Heart left ventricle (tissue), 16 donors: ENCODE measurements around the gene SLC26A11. TPM values are rescaled to one million over a fixed set of nuclear protein-coding genes. Genes with fewer than 3 reads are reported as not detected.

Experiments
- ATAC-seq, 4 donors: fragments of 200-7000 bp; cut with Tn5 transposase; one replicate each; pipeline ENCODE4 v1.9.1; 2020 to 2022; ENCODE audit warnings: moderate library complexity in 4 of 4, mild to moderate bottlenecking in 3 of 4, moderate number of reproducible peaks in 1 of 4
- DNase-seq, 5 donors: peaks; one replicate each; pipeline ENCODE4 v3.0.0-alpha.2; 2020
- H3K27ac ChIP-seq, 12 donors: fragments of 200-600 bp; sonication (generic) in 4 of 12; one replicate each; pipeline versions ENCODE4 v1.5.0 to v1.8.0; 2016 to 2022; ENCODE audit warnings: mild to moderate bottlenecking in 2 of 12
- H3K27me3 ChIP-seq, 9 donors: fragments of 200-600 bp; sonication (generic) in 2 of 9; one replicate each; pipeline versions ENCODE4 v1.5.1 to v1.8.0; 2016 to 2022; ENCODE audit warnings: mild to moderate bottlenecking in 3 of 9
- H3K36me3 ChIP-seq, 9 donors: fragments of 200-600 bp; sonication (generic) in 2 of 9; one replicate each; pipeline versions ENCODE4 v1.5.0 to v1.8.0; 2018 to 2022; ENCODE audit warnings: mild to moderate bottlenecking in 2 of 9
- H3K4me1 ChIP-seq, 12 donors: fragments of 200-600 bp; sonication (generic) in 4 of 12; one replicate each; pipeline versions ENCODE4 v1.5.0 to v1.8.0; 2016 to 2022; ENCODE audit warnings: mild to moderate bottlenecking in 3 of 12
- H3K4me3 ChIP-seq, 12 donors: fragments of 200-600 bp; sonication (generic) in 4 of 12; one replicate each; pipeline versions ENCODE4 v1.5.0 to v1.8.0; 2017 to 2022; ENCODE audit warnings: mild to moderate bottlenecking in 9 of 12, moderate library complexity in 4 of 12
- H3K9me3 ChIP-seq, 12 donors: fragments of 200-600 bp; sonication (generic) in 4 of 12; one replicate each; pipeline versions ENCODE4 v1.5.0 to v1.8.0; 2016 to 2022; ENCODE audit warnings: mild to moderate bottlenecking in 1 of 12
- CTCF ChIP-seq, 12 donors: fragments of 200-600 bp; sonication (generic) in 4 of 12; IDR thresholded peaks; one replicate each; pipeline versions ENCODE4 v1.5.0 to v1.8.0; 2018 to 2022; ENCODE audit warnings: antibody characterized with exemption in 12 of 12, mild to moderate bottlenecking in 5 of 12
- POLR2A ChIP-seq, 2 donors: fragments of 450-650 bp; IDR thresholded peaks; one replicate each; pipeline ENCODE4 v1.6.1; 2017; ENCODE audit warnings: antibody characterized with exemption in 2 of 2, mild to moderate bottlenecking in 2 of 2, moderate library complexity in 2 of 2
- WGBS, 4 donors: extraction: QIAGEN DNeasy Blood & Tissue Kit in 2 of 4; methylation state at CpG; one replicate each; pipeline versions ENCODE4 v1.1.5 to v1.1.7; 2013 to 2018; 5-methylcytosine and 5-hydroxymethylcytosine counted together
- intact Hi-C, 10 donors: fragments of 100-400 bp; cut with DNase I; formaldehyde crosslinking; loops; one replicate each; pipeline versions ENCODE4 v1.11.1 to v1.14.2; 2022
- polyA plus RNA-seq, 2 donors: library from polyadenylated mRNA; stranded (reverse); fragments of 200-250 nt; gene quantifications; one replicate each; pipeline ENCODE4 v1.2.3, GENCODE V29; 2013
- total RNA-seq, 9 donors: library from RNA; depleted of rRNA in 2 of 9; stranded (reverse); fragments of >200 nt in 2 of 9; fragmentation: NEBNext Ultra II Directional in 3 of 9; extraction: Animal tissue kit (Norgen Biotek cat#: 25700) in 3 of 9; gene quantifications; one replicate each; pipeline versions ENCODE4 v1.1.0 to v1.2.4, GENCODE V29; 2016 to 2023
- donor health status: ischemic (EF 13 %, LVEDD 7.1; RV severe dilation, severe dysfunction).
- donor health status: healthy with polysubstance abuse.
- donor health status: DM: no; HTN: yes; CAD: no.
- donor health status: DM: no; HTN: no; CAD: no.
- donor health status: ischemic (EF 25% LVEDD 6.9; RV normal size, moderate dysfunction).
- donor health status: ischemic (EF 25% LVEDD 5.7; RV mildly dilated, moderate dysfunction).
- donor health status: healthy.
- donor health status: DM: yes; HTN: yes; CAD: no.
- donor health status: ischemic (EF 35%, LVEDD 5.7; RV mildly dilated, moderate dysfunction).
- donor health status: nonischemic (EF 11% LVEDD 7.7; RV severe dilation, severe dysfunction).
- donor health status: DM: yes; HTN: yes; CAD: no.
- donor health status: PGD.
- donor health status: ischemic (EF 29% LVEDD 5.4; RV normal size, mild dysfunction).
- donor health status: nonischemic (EF 23%, LVEDD 6.1; RV moderate dilation, normal function).

Gene SLC26A11
- total and polyA plus RNA-seq, 11 donors, result 2.4 to 13.0 (median 4.1) TPM

DNA sequence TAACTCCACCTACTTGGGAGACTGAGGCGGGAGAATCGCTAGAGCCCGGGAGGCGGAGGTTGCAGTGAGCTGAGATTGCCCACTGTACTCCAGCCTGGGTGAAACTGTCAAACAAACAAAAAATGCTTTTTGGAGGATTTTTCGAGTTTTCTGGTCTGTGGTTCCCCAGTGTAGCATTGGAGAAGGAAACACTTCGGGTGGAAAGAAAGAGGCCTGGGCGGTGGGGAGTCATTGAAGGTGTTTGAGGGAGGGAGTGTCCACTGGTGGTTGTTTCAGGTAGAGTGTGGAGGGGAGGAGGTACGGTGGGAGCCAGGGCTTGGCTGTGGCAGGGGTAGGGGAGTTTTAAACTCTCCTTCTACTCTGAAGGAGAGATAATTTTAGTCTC lies 41.7 kb downstream of the SLC26A11 start:
- intact Hi-C loops, result loop anchor here in 8 of 10 donors (2.0 to 10.0 kb wide), 5 partner anchors 40 to 160 kb away; partner anchors contain the start of genes EIF4A3 (in 7 of the 8), GAA (in 2 of the 8), SGSH (in 1 of the 8) and SLC26A11 (in 1 of the 8)
- WGBS, 4 donors, result 49 to 68% (median 58%) methylated on average over 8 of the region's 8 CpGs
- TF ChIP-seq CTCF (IDR thresholded peaks at IDR 0.05) (no peak), POLR2A (IDR thresholded peaks at IDR 0.05) (no peak)

GRCh38 chr17:80262291-80262690 lies 42.1 kb downstream of the SLC26A11 start:
- intact Hi-C loops, result loop anchor here in 7 of 10 donors (5.0 to 10.0 kb wide), 4 partner anchors 40 to 160 kb away; partner anchors contain the start of genes EIF4A3 (in 6 of the 7), GAA (in 2 of the 7), SGSH (in 1 of the 7) and SLC26A11 (in 1 of the 7)
- WGBS, 4 donors, result 33 to 71% (median 68%) methylated on average over 3 of the region's 3 CpGs
- Histone ChIP-seq H3K9me3 (no peaks in the 10 kb centered on the region), H3K27me3 (no peaks in the 10 kb centered on the region), H3K4me1 (peaks cover 6 to 68% (median 32%) of the 10 kb centered on the region in 12 donors), H3K4me3 (peak overlapping the region in 6 of 12 donors; percentile 60 to 99 (median 98)), H3K36me3 (peaks cover 0 to 33% (median 12%) of the 10 kb centered on the region in 9 donors), H3K27ac (peak overlapping the region; percentile 45 to 100 (median 98))
- no peak for ATAC-seq
- no peak for DNase-seq
- no peak for TF ChIP-seq POLR2A (IDR thresholded peaks at IDR 0.05)
- no peak for TF ChIP-seq CTCF (IDR thresholded peaks at IDR 0.05)

More for the DNA sequence above, 41.7 kb downstream of the SLC26A11 start:
- DNase-seq (no peak), ATAC-seq (no peak)
- no peaks in the 10 kb centered on the region for H3K27me3 ChIP-seq
- H3K4me3 ChIP-seq, result peak overlapping the region; percentile 75 to 99 (median 94)
- no peaks in the 10 kb centered on the region for H3K9me3 ChIP-seq
- H3K27ac ChIP-seq, result peak overlapping the region; percentile 93 to 100 (median 98)
- peaks cover 6 to 64% (median 32%) of the 10 kb centered on the region in 12 donors for H3K4me1 ChIP-seq
- H3K36me3 ChIP-seq, result peaks cover 0 to 29% (median 10%) of the 10 kb centered on the region in 9 donors

DNA sequence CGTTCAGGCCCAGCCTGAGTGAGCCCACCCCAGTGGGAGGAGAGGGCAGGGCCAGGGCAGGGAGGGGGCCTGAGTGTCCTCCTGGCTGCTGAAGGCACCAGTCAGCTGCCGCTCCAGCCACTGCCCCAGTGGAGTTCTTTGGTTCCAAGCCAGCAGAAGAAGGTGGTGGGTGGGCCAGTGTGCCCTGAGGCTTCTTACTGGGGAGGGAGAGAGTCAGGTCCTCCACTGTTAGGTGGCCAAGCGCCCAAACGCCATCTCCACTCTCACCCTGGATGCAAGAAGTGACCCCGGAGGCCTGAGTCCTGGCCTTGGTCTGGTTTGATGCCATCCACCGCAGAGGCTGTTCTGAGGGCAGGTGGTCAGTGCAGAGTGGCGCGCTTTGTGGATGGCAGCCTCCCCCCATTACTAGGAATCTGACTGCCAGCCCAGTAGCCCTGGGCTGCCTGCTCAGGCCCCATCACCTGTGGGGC lies 42.6 kb downstream of the SLC26A11 start:
- Histone ChIP-seq H3K27me3 (no peaks in the 10 kb centered on the region), H3K27ac (peak overlapping the region; percentile 45 to 100 (median 98)), H3K4me3 (peak overlapping the region in 9 of 12 donors; percentile 45 to 99 (median 60)), H3K4me1 (peaks cover 6 to 74% (median 32%) of the 10 kb centered on the region in 12 donors), H3K36me3 (peaks cover 0 to 39% (median 14%) of the 10 kb centered on the region in 9 donors), H3K9me3 (no peaks in the 10 kb centered on the region)
- no peak for DNase-seq
- no peak for TF ChIP-seq CTCF (IDR thresholded peaks at IDR 0.05)
- TF ChIP-seq POLR2A (IDR thresholded peaks at IDR 0.05), result no peak
- 58 to 77% (median 70%) methylated on average over 1 to 8 of the region's 8 CpGs for WGBS, 4 donors
- ATAC-seq, result no peak
- intact Hi-C loops, result loop anchor here in 7 of 10 donors (5.0 to 10.0 kb wide), 4 partner anchors 41 to 161 kb away; partner anchors contain the start of genes EIF4A3 (in 6 of the 7), GAA (in 2 of the 7), SGSH (in 1 of the 7) and SLC26A11 (in 1 of the 7)
